GM10847 (cell line): Measurements from ENCODE around the gene ANKRD49.

Source experiments
- POLR2A ChIP-seq: IDR thresholded peaks from 2 replicates; pipeline ENCODE4 v1.6.1; 2011; ENCODE audit not compliant: insufficient read length; ENCODE audit errors: extremely low read depth

ANKRD49 gene

GRCh38 chr11:94525546-94526324 is 32.0 kb downstream of the ANKRD49 start:
- TF ChIP-seq POLR2A, result no peak

- no peak for TF ChIP-seq POLR2A
Measured at GRCh38 chr11:94526645-94527438, 33.1 kb downstream of the ANKRD49 start.

- TF ChIP-seq POLR2A, result no peak
Measured at GRCh38 chr11:94528551-94528950, 34.8 kb downstream of the ANKRD49 start.

- no peak for TF ChIP-seq POLR2A
Measured at GRCh38 chr11:94532211-94532610, 38.4 kb downstream of the ANKRD49 start.

GRCh38 chr11:94533206-94533605 is 39.4 kb downstream of the ANKRD49 start:
- TF ChIP-seq POLR2A, result no peak

- TF ChIP-seq POLR2A, result no peak
Measured at GRCh38 chr11:94533696-94534630, 40.2 kb downstream of the ANKRD49 start.

GRCh38 chr11:94536386-94536785 is 42.6 kb downstream of the ANKRD49 start:
- TF ChIP-seq POLR2A, result no peak

GRCh38 chr11:94537031-94537600 is 43.3 kb downstream of the ANKRD49 start:
- no peak for TF ChIP-seq POLR2A

- TF ChIP-seq POLR2A, result no peak
Measured at GRCh38 chr11:94539420-94539819, 45.6 kb downstream of the ANKRD49 start.

GRCh38 chr11:94543695-94544645 is 50.2 kb downstream of the ANKRD49 start, which contains the start of gene FUT4:
Gene FUT4 (plus strand): TSS chr11:94543921. CDS start chr11:94544134, 213 bp downstream.
- peak; percentile 59 for TF ChIP-seq POLR2A

- TF ChIP-seq POLR2A, result no peak
Measured at GRCh38 chr11:94544646-94545263, 51.0 kb downstream of the ANKRD49 start.

GRCh38 chr11:94545264-94546161 is 51.7 kb downstream of the ANKRD49 start:
- TF ChIP-seq POLR2A, result no peak
